HepG2 (cell line): ENCODE data around the gene KIRREL2. TPM values are rescaled to one million over a fixed set of nuclear protein-coding genes. Genes with fewer than 3 reads are reported as not detected.

Experiments
- BORCS8-MEF2B ChIP-seq: sonication (generic); formaldehyde crosslinking; IDR thresholded peaks from 2 replicates; pipeline ENCODE4 v1.8.0; 2022; ENCODE audit warnings: mild to moderate bottlenecking, missing genetic modification reagents
- E2F1 ChIP-seq: sonication (generic); formaldehyde crosslinking; IDR thresholded peaks from 2 replicates; pipeline ENCODE4 v1.5.0; 2020; ENCODE audit warnings: missing genetic modification reagents
- HBP1 ChIP-seq: IDR thresholded peaks from 2 replicates; pipeline ENCODE4 v1.6.1; 2016; ENCODE audit warnings: low read depth, control low read depth
- HNRNPK ChIP-seq: fragments of 200-400 bp; formaldehyde crosslinking; IDR thresholded peaks from 2 replicates; pipeline ENCODE4 v1.6.1; 2018; ENCODE audit warnings: low read length, low read depth, moderate library complexity, mild to moderate bottlenecking; ENCODE audit not compliant: poor library complexity, severe bottlenecking
- IKZF5 ChIP-seq: IDR thresholded peaks from 2 replicates; pipeline ENCODE4 v1.6.1; 2018; ENCODE audit warnings: missing genetic modification reagents, mild to moderate bottlenecking, missing compliant biosample characterization
- PHF5A ChIP-seq: IDR thresholded peaks from one replicate; pipeline ENCODE4 v1.6.1; 2018; ENCODE audit warnings: low read depth, missing genetic modification reagents; ENCODE audit not compliant: unreplicated experiment
- PITX1 ChIP-seq: sonication (generic); formaldehyde crosslinking; IDR thresholded peaks from 2 replicates; pipeline ENCODE4 v1.5.1; 2020; ENCODE audit warnings: mild to moderate bottlenecking, missing genetic modification reagents
- RBAK ChIP-seq: sonication (generic); formaldehyde crosslinking; IDR thresholded peaks from 2 replicates; pipeline ENCODE4 v1.5.1; 2020; ENCODE audit warnings: mild to moderate bottlenecking, missing genetic modification reagents
- RERE ChIP-seq: IDR thresholded peaks from 2 replicates; pipeline ENCODE4 v1.6.1; 2016; ENCODE audit warnings: low read depth, missing genetic modification reagents, missing compliant biosample characterization
- RXRB ChIP-seq: IDR thresholded peaks from 2 replicates; pipeline ENCODE4 v1.6.1; 2016; ENCODE audit warnings: borderline replicate concordance, missing genetic modification reagents, missing compliant biosample characterization
- SMARCE1 ChIP-seq: fragments of 450-650 bp; IDR thresholded peaks from 2 replicates; pipeline ENCODE4 v1.6.1; 2017; ENCODE audit warnings: borderline replicate concordance
- ZNF143 ChIP-seq: sonication (generic); formaldehyde crosslinking; IDR thresholded peaks from 2 replicates; pipeline ENCODE4 v1.4.0; 2020; ENCODE audit warnings: missing genetic modification reagents
- ZNF263 ChIP-seq: sonication (generic); formaldehyde crosslinking; IDR thresholded peaks from 2 replicates; pipeline ENCODE4 v1.4.0; 2020; ENCODE audit warnings: missing genetic modification reagents
- ZNF431 ChIP-seq: sonication (generic); formaldehyde crosslinking; IDR thresholded peaks from 2 replicates; pipeline ENCODE4 v1.9.0; 2022; ENCODE audit warnings: missing genetic modification reagents, low read depth, mild to moderate bottlenecking, borderline replicate concordance
- ZNF709 ChIP-seq: sonication (generic); formaldehyde crosslinking; IDR thresholded peaks from 2 replicates; pipeline ENCODE4 v1.5.0; 2020; ENCODE audit warnings: mild to moderate bottlenecking, missing genetic modification reagents
- polyA plus RNA-seq, 8 experiments: library from polyadenylated mRNA; depleted of rRNA in 3 of 8; stranded (reverse) in 7 of 8; unstranded in 1 of 8; fragments of >200 nt; fragmentation: Illumina TruSeq in 4 of 8; extraction: Trizol in 4 of 8; gene quantifications; 2 replicates each; pipeline versions ENCODE4 v1.2.1 to v1.2.3, GENCODE V29; 2011 to 2016; ENCODE audit warnings: low read depth in 4 of 8, missing spikeins in 1 of 8, mixed read lengths in 1 of 8; ENCODE audit not compliant: insufficient read depth in 1 of 8
- total RNA-seq, 5 experiments: library from RNA; depleted of rRNA; stranded (reverse); fragments of >200 nt; fragmentation: Illumina TruSeq; extraction: Trizol; gene quantifications; 2 replicates each; pipeline ENCODE4 v1.2.3, GENCODE V29; 2016; ENCODE audit warnings: low read depth in 1 of 5
- TF ChIP-seq, protein P1 (sequence below): sonication (generic); formaldehyde crosslinking; IDR thresholded peaks from 2 replicates; pipeline ENCODE4 v1.4.0; 2020; ENCODE audit warnings: missing genetic modification reagents, borderline replicate concordance

KIRREL2 gene
- total and polyA plus RNA-seq, 2 of the 13 experiments (the other 11 are each of a cell fraction or from before 2014, with no cell fraction given): 0.18 to 2.4 TPM

DNA sequence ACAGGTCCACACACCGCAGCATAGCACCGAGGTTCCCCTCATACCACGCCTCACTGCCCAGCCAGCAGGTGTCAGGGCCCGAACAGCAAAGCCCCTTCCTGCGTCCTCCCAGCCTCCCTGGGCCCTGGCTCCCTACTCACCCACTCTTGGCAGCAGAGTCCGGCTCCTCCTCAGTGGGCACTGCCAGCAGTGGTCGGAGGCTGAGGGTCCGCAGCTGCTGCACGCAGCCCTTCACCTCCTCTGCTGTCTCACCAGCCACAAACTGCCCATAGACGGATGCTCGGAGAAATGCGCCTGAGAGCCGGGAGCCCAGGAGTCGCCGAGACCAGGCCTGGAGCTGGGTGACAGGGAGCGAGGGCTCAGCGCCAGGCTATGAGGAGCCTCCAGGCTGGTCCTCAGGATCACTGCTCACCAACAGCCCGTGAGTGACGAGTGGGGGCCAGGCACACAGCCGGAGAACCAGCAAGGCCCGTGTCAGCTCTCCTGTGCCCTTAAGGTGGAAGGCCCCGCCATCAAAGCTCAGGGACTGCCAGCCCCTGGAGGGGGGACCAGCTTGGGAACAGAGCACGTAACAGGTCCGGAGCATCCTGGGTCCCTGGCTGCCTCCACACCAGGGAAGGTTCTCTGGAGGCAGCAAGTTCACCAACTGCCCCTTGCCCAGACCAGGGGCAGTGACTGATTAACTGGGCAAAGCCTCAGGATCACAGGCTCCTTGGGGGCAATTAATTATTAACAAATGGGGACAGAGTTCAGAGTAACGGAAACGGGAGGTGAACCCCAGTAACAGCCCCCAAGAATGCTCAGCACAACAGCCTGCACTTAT is 44.3 kb upstream of the KIRREL2 start, which contains the start of gene PRODH2 (continued):
- TF ChIP-seq RERE (CRISPR knock-in tag): 0 out of 2 replicates have a peak, but pooled peaks have one; percentile 14
- TF ChIP-seq IKZF5: peak; percentile 13
- TF ChIP-seq ZNF143: peak; percentile 5; the same call in 1 of the 2 replicates
- peak; percentile 39; the same call in 1 of the 2 replicates for TF ChIP-seq PITX1 (CRISPR knock-in tag)
- TF ChIP-seq, protein P1, sequence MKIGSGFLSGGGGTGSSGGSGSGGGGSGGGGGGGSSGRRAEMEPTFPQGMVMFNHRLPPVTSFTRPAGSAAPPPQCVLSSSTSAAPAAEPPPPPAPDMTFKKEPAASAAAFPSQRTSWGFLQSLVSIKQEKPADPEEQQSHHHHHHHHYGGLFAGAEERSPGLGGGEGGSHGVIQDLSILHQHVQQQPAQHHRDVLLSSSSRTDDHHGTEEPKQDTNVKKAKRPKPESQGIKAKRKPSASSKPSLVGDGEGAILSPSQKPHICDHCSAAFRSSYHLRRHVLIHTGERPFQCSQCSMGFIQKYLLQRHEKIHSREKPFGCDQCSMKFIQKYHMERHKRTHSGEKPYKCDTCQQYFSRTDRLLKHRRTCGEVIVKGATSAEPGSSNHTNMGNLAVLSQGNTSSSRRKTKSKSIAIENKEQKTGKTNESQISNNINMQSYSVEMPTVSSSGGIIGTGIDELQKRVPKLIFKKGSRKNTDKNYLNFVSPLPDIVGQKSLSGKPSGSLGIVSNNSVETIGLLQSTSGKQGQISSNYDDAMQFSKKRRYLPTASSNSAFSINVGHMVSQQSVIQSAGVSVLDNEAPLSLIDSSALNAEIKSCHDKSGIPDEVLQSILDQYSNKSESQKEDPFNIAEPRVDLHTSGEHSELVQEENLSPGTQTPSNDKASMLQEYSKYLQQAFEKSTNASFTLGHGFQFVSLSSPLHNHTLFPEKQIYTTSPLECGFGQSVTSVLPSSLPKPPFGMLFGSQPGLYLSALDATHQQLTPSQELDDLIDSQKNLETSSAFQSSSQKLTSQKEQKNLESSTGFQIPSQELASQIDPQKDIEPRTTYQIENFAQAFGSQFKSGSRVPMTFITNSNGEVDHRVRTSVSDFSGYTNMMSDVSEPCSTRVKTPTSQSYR (CRISPR knock-in tag): peak; percentile 9; the same call in 1 of the 2 replicates
- peak; percentile 83 for TF ChIP-seq BORCS8-MEF2B (CRISPR knock-in tag)
- peak; percentile 4; the same call in 1 of the 2 replicates for TF ChIP-seq ZNF263 (CRISPR knock-in tag)
- peak; percentile 41; the same call in 1 of the 2 replicates for TF ChIP-seq ZNF709 (CRISPR knock-in tag)
- 0 out of 2 replicates have a peak, but pooled peaks have one; percentile 10 for TF ChIP-seq RBAK (CRISPR knock-in tag)
- TF ChIP-seq SMARCE1: no peak
- no peak for TF ChIP-seq E2F1 (CRISPR knock-in tag)
- no peak for TF ChIP-seq PHF5A
- TF ChIP-seq RXRB (CRISPR knock-in tag): peak; percentile 92
- peak; percentile 52; the same call in 1 of the 2 replicates for TF ChIP-seq ZNF431 (CRISPR knock-in tag)
- TF ChIP-seq HBP1 (CRISPR knock-in tag): 0 out of 2 replicates have a peak, but pooled peaks have one; percentile 7
- no peak for TF ChIP-seq HNRNPK
